AG10803 (cell line): Measurements from ENCODE around the gene RGP1.

Experiments used
- DNase-seq: peaks from one replicate; pipeline ENCODE4 v3.0.0; 2010; ENCODE audit warnings: low read depth
- H3K4me3 ChIP-seq: 2 replicates; pipeline ENCODE4 v1.5.1; 2011; ENCODE audit warnings: mild to moderate bottlenecking, low read length, control low read depth
- TF ChIP-seq, protein P1 (sequence below): conservative IDR thresholded peaks from 2 replicates; pipeline ENCODE4 v1.5.1; 2011; ENCODE audit warnings: mild to moderate bottlenecking, low read length, control low read depth, inconsistent platforms

The RGP1 gene

DNA sequence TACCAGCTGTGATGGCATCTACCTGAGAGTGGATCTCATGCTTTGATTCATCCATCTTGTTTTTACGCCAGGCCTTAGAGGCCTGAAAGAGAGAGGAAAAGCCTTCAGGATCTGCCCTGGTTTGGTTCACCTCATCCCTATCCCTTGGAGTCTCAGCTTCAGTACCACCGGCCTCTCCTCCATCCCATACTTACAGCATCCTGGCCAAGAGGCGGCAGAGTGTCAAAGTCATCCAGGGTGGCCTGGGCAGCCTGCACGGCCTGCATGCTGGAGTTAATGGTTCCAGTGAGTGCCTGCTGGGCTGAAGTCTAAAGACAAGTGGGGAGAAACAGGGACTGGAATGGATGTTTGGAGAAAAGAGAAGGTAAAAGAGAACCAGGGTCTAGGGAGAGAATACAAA lies 29.5 kb upstream of the RGP1 start:
- TF ChIP-seq, protein P1, sequence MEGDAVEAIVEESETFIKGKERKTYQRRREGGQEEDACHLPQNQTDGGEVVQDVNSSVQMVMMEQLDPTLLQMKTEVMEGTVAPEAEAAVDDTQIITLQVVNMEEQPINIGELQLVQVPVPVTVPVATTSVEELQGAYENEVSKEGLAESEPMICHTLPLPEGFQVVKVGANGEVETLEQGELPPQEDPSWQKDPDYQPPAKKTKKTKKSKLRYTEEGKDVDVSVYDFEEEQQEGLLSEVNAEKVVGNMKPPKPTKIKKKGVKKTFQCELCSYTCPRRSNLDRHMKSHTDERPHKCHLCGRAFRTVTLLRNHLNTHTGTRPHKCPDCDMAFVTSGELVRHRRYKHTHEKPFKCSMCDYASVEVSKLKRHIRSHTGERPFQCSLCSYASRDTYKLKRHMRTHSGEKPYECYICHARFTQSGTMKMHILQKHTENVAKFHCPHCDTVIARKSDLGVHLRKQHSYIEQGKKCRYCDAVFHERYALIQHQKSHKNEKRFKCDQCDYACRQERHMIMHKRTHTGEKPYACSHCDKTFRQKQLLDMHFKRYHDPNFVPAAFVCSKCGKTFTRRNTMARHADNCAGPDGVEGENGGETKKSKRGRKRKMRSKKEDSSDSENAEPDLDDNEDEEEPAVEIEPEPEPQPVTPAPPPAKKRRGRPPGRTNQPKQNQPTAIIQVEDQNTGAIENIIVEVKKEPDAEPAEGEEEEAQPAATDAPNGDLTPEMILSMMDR, result no peak
- no peak overlapping the region for H3K4me3 ChIP-seq
- no peak for DNase-seq

DNA sequence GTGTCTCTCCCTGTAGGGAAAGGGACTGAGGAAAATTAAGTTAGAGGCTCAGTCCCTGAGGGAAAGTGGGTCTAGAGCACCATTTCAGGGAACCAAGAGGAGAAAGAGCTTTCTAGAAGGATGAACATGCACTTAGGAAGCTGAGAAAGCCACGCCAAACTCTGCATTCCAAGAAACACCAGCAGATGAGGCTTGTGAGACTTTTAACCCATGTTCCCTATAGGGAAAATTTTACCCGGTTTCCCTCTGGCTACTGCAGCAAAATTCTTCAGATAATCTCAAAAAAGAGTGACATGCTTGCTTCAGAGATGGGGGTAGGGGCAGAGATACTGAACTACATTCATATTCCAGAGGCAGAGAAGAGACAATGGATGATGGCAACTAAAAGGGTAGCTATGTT lies 25.7 kb upstream of the RGP1 start:
- no peak for DNase-seq
- TF ChIP-seq, protein P1, result no peak

DNA sequence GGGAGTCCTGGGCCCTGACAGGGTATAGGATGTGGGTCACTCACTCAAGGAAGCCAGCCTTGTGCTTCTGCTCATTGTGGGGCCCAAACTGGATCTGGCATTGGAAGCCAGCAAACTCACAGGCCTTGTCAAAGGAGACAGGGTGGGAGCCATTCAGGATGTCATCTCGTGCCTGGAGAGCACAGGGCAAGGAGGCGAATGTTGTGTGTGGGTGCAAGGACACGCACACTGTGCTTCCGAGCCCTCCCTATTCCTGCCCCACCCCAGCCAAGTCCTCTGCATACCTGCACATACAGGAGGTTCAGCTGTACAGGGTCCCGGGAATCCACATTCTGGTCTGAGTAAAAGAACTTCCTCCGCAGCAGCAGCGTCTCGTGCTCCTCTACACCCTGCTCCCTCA lies 25.2 kb upstream of the RGP1 start:
- DNase-seq, result no peak
- TF ChIP-seq, protein P1, result no peak
- no peak overlapping the region for H3K4me3 ChIP-seq

More for the DNA sequence above, 25.7 kb upstream of the RGP1 start:
- no peak overlapping the region for H3K4me3 ChIP-seq

DNA sequence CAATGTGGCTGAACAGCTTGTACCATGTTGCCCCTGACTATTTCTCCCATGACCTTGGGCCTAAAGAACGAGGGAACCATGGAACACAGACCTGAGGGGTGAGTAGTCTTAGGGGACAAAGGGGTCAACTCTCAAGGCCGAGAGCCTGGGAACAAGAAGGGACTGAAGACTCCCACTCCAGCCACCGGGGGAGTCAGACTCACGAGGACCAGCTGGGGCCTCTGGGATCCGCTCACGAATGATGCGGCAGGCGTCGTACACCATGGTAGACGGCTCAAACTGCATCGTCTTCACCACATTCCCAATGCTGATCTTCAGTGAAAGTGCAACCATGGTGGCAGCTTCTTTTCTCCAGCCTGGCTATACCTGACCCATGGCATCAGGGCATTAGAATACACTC lies 23.7 kb upstream of the RGP1 start:
- TF ChIP-seq, protein P1, result no peak
- H3K4me3 ChIP-seq, result no peak overlapping the region
- no peak for DNase-seq

DNA sequence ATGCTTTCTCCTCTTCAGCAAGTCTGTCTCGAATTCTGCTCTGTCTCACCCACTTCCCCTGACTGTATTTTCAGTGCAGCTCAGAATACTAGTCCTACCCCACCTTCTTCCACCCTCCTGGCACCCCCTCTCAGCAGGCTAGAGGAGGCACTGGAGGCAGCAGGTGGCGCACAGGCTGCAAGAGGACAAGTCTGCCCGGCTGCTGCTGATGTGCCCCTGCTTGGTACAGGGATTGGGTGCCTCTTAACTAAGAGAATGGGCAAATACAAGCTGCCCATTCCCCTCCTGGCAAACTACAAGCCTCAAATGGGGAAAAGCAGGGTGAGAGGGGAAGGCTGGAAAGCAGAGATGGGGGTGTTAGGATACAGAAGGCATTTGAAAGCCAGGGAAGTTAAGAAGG lies 22.2 kb upstream of the RGP1 start:
- H3K4me3 ChIP-seq, result peak overlapping the region; percentile 97
- peak; percentile 68 for DNase-seq
- TF ChIP-seq, protein P1, result peak; percentile 44

DNA sequence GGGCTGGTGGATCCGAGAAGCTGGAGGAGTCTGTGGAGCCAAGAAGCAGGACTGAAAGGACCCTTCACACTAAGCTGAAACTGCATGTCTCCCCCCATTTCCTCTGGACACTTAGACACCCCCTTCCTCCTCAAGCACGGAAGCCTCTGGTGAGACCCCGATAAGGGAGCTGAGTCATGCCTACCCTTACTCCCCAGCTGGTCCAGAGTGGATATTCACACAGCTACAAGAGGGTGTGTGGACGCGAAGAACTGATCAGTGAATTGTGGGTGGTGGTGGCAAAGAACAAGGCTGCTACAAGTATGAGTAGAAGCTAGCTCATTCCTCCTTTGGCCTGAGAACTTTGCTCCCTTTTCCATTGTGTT lies 21.4 kb upstream of the RGP1 start:
- H3K4me3 ChIP-seq, result peak overlapping the region; percentile 97
- no peak for DNase-seq
- TF ChIP-seq, protein P1, result no peak

DNA sequence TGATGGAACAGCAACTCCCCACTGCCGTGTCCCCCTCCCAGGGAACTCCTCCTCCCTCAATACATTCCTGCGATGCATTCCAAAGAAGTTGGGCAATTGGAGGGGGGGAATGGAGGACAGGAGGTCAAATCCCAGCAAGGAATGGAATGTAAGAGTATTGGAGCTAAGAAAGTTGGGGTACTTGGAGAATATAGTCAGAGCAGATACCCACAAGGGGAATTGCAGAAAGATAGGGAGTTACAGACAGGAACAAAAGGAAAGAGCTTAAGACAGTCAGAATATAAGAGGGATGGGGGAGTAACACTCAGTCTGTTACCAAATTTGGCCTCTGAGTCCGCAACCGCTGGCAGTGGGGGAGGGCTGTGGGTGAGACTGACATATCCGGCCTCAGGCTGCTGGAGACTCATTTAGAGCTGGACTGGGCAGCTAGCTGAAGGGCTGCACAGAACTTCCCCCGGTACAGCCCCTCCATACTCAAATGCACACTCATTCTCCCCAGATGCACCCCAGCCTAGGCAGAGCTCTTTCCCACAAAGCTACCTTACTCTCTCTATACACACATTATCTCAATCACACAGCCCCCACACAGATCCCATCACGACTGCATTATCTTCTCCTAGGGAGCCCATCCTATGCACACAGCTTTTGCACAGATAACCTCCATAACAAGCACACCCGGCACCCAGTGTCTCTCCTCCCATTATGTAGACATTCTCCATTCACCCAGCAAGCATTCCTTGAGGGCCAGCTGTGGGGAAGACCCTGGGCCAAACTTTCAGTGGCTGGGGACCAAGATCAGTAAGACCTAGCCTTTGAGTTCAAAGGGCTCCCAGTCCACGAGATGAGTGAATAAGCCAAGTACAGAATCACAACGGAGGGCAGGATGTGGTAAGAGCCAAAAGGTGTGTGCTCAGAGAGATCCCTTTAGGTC lies 20.8 kb upstream of the RGP1 start:
- peak overlapping the region; percentile 97 for H3K4me3 ChIP-seq
- TF ChIP-seq, protein P1, result no peak
- DNase-seq, result peak; percentile 94
